K562 (cell line): ENCODE measurements around the gene NR1H2. TPM values are rescaled to one million over a fixed set of nuclear protein-coding genes. Genes with fewer than 3 reads are reported as not detected.
A peak's percentile ranks its signal among the peaks of the same experiment; 100 is the strongest.

ENCODE experiments used
- ATF4 ChIP-seq: fragments of 450-650 bp; formaldehyde crosslinking; IDR thresholded peaks from 2 replicates; pipeline ENCODE4 v1.4.0; 2022; ENCODE audit warnings: mild to moderate bottlenecking, moderate library complexity
- CREB3 ChIP-seq: fragments of 450-650 bp; conservative IDR thresholded peaks from 2 replicates; pipeline ENCODE4 v1.6.1; 2016; ENCODE audit warnings: missing genetic modification characterization, low read depth, mild to moderate bottlenecking, missing compliant biosample characterization, moderate library complexity
- CTBP1 ChIP-seq: fragments of 450-650 bp; IDR thresholded peaks from 2 replicates; pipeline ENCODE4 v1.6.1; 2016; ENCODE audit warnings: borderline replicate concordance
- EP400 ChIP-seq: fragments of 450-650 bp; IDR thresholded peaks from 2 replicates; pipeline ENCODE4 v1.6.1; 2017; ENCODE audit warnings: antibody characterized with exemption, mild to moderate bottlenecking, moderate library complexity
- FOXA3 ChIP-seq, 2 experiments: fragments of 450-650 bp in 1 of 2; sonication (generic) in 1 of 2; formaldehyde crosslinking; IDR thresholded peaks in 1 of 2; conservative IDR thresholded peaks in 1 of 2; 2 replicates each; pipeline versions ENCODE4 v1.4.0 to v1.8.0; 2020 to 2022; ENCODE audit warnings: mild to moderate bottlenecking in 2 of 2, missing genetic modification reagents in 1 of 2
- JUN ChIP-seq, 2 experiments: sonication (generic) in 1 of 2; formaldehyde crosslinking in 1 of 2; IDR thresholded peaks; 2 replicates each; pipeline versions ENCODE4 v1.6.1 to v1.8.0; 2012 to 2022; ENCODE audit warnings: borderline replicate concordance in 2 of 2, mild to moderate bottlenecking in 2 of 2, improper control_type of control experiment in 1 of 2, low read depth in 1 of 2, low read length in 1 of 2, missing genetic modification reagents in 1 of 2
- NFRKB ChIP-seq: fragments of 450-650 bp; IDR thresholded peaks from 2 replicates; pipeline ENCODE4 v1.6.1; 2016; ENCODE audit warnings: low read depth
- RHOXF2B ChIP-seq: fragments of 250-450 bp; sonication (Bioruptor Pico); conservative IDR thresholded peaks from 2 replicates; pipeline ENCODE4 v1.5.1; 2021
- RUNX1 ChIP-seq: sonication (generic); IDR thresholded peaks from 2 replicates; pipeline ENCODE4 v1.6.1; 2016; ENCODE audit warnings: antibody characterized with exemption, low read depth
- polyA plus RNA-seq, 8 experiments: library from polyadenylated mRNA; depleted of rRNA in 4 of 8; stranded (reverse) in 5 of 8; unstranded in 3 of 8; fragments of >200 nt; fragmentation: Nextera tagmentation in 2 of 8; fragmentation: Illumina TruSeq in 1 of 8; extraction: Ambion mirVana in 2 of 8; extraction: Trizol in 1 of 8; gene quantifications; 2 replicates each; pipeline versions ENCODE4 v1.2.1 to v1.2.3, GENCODE V29; 2011 to 2014; ENCODE audit warnings: inconsistent platforms in 1 of 8, missing spikeins in 1 of 8
- total RNA-seq, 7 experiments: library from RNA; depleted of rRNA in 6 of 7; stranded (reverse); fragments of >200 nt in 6 of 7; fragmentation: Illumina TruSeq in 2 of 7; extraction: Trizol in 2 of 7; gene quantifications; 2 replicates each; pipeline versions ENCODE4 v1.2.1 to v1.2.3, GENCODE V29; 2011 to 2021; ENCODE audit warnings: low replicate concordance in 1 of 7
- TF ChIP-seq, protein P1 (sequence below): sonication (generic); formaldehyde crosslinking; IDR thresholded peaks from 2 replicates; pipeline ENCODE4 v1.9.0; 2022; ENCODE audit warnings: mild to moderate bottlenecking, missing genetic modification reagents
- TF ChIP-seq, protein P2 (sequence below): fragments of 250-450 bp; sonication (Bioruptor Pico); IDR thresholded peaks from 2 replicates; pipeline ENCODE4 v1.5.0; 2021; ENCODE audit warnings: mild to moderate bottlenecking, borderline replicate concordance
- TF ChIP-seq, protein P3 (sequence below): fragments of 200-800 bp; sonication (Bioruptor generic); IDR thresholded peaks from 2 replicates; pipeline ENCODE4 v1.6.1; 2017; ENCODE audit warnings: missing genetic modification characterization, missing compliant biosample characterization
- TF ChIP-seq, protein P4 (sequence below): sonication (generic); formaldehyde crosslinking; IDR thresholded peaks from 2 replicates; pipeline ENCODE4 v1.8.1; 2023; ENCODE audit warnings: missing genetic modification reagents, mild to moderate bottlenecking, borderline replicate concordance

NR1H2 gene
- total and polyA plus RNA-seq, 9 of the 15 experiments (the other 6 are each of a cell fraction or from before 2014, with no cell fraction given): 0.11 to 73.8 (median 24.0) TPM

DNA sequence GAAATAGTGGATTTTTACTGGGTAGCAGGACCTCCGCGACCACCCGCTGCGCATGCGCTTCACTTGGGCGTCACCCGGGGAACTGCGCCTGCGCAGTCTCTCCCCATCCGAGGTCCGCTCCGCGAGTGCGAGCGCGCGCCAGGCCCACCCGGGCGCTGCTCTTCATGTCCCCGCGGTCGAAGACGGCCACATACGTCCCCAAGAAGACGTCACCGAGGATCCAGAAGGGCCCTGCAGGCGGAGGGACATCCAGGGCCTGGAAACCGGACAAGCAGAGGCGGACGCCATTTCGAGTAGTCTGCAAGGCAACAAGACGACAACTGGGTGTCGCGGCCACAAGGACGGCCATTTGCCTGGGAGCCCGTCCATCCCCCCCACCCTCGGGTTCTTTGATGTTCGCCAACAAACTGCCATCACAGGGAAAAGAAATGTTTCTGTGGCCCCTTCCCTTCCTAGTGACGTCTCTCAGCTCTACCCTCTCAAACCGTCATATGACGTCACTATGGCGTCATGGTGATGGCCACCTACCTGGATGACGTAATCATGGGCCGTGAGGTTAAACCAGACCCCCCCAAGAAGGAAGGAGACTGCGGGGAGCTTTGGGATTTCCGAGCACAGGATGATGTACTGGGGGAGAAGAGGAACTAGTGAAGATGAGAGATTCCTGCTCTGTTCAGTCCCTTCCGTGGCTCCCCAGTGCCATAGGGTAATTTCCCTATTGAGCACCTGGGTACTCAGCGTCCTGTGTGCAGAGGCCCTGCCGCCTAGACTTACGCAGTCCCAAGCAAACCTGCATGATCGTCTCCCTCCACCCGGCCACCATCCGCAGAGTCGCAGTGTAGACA is 17.6 kb upstream of the NR1H2 start (continued):
- peak; percentile 74 for TF ChIP-seq ATF4
- peak; percentile 65; the same call in 1 of the 2 replicates for TF ChIP-seq CTBP1
- TF ChIP-seq, protein P1, sequence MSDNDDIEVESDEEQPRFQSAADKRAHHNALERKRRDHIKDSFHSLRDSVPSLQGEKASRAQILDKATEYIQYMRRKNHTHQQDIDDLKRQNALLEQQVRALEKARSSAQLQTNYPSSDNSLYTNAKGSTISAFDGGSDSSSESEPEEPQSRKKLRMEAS (CRISPR knock-in tag): peak; percentile 42; the same call in 1 of the 2 replicates
- TF ChIP-seq, protein P2, sequence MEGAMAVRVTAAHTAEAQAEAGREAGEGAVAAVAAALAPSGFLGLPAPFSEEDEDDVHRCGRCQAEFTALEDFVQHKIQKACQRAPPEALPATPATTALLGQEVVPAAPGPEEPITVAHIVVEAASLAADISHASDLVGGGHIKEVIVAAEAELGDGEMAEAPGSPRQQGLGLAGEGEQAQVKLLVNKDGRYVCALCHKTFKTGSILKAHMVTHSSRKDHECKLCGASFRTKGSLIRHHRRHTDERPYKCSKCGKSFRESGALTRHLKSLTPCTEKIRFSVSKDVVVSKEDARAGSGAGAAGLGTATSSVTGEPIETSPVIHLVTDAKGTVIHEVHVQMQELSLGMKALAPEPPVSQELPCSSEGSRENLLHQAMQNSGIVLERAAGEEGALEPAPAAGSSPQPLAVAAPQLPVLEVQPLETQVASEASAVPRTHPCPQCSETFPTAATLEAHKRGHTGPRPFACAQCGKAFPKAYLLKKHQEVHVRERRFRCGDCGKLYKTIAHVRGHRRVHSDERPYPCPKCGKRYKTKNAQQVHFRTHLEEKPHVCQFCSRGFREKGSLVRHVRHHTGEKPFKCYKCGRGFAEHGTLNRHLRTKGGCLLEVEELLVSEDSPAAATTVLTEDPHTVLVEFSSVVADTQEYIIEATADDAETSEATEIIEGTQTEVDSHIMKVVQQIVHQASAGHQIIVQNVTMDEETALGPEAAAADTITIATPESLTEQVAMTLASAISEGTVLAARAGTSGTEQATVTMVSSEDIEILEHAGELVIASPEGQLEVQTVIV (CRISPR knock-in tag): no peak
- TF ChIP-seq EP400: peak; percentile 85
- TF ChIP-seq NFRKB: peak; percentile 83
- TF ChIP-seq FOXA3 (CRISPR knock-in tag; conservative IDR thresholded peaks at IDR 0.05 in 1 of 2, IDR thresholded peaks at IDR 0.05 in 1 of 2): no peak
- 0 out of 2 replicates have a peak, but pooled peaks have one; percentile 33 for TF ChIP-seq RHOXF2B (CRISPR knock-in tag)
- peak; percentile 94 for TF ChIP-seq JUN (IDR thresholded peaks at IDR 0.05; ENCODE audit: borderline replicate concordance, low read depth, low read length)
- TF ChIP-seq JUN (CRISPR knock-in tag; IDR thresholded peaks at IDR 0.05; ENCODE audit: borderline replicate concordance): peak; percentile 97
- peak; percentile 70; the same call in 1 of the 2 replicates for TF ChIP-seq CREB3 (tag)
- 0 out of 2 replicates have a peak, but pooled peaks have one; percentile 34 for TF ChIP-seq RUNX1
- TF ChIP-seq, protein P3, sequence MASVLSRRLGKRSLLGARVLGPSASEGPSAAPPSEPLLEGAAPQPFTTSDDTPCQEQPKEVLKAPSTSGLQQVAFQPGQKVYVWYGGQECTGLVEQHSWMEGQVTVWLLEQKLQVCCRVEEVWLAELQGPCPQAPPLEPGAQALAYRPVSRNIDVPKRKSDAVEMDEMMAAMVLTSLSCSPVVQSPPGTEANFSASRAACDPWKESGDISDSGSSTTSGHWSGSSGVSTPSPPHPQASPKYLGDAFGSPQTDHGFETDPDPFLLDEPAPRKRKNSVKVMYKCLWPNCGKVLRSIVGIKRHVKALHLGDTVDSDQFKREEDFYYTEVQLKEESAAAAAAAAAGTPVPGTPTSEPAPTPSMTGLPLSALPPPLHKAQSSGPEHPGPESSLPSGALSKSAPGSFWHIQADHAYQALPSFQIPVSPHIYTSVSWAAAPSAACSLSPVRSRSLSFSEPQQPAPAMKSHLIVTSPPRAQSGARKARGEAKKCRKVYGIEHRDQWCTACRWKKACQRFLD (CRISPR knock-in tag): peak; percentile 35; the same call in 1 of the 2 replicates
- TF ChIP-seq, protein P4, sequence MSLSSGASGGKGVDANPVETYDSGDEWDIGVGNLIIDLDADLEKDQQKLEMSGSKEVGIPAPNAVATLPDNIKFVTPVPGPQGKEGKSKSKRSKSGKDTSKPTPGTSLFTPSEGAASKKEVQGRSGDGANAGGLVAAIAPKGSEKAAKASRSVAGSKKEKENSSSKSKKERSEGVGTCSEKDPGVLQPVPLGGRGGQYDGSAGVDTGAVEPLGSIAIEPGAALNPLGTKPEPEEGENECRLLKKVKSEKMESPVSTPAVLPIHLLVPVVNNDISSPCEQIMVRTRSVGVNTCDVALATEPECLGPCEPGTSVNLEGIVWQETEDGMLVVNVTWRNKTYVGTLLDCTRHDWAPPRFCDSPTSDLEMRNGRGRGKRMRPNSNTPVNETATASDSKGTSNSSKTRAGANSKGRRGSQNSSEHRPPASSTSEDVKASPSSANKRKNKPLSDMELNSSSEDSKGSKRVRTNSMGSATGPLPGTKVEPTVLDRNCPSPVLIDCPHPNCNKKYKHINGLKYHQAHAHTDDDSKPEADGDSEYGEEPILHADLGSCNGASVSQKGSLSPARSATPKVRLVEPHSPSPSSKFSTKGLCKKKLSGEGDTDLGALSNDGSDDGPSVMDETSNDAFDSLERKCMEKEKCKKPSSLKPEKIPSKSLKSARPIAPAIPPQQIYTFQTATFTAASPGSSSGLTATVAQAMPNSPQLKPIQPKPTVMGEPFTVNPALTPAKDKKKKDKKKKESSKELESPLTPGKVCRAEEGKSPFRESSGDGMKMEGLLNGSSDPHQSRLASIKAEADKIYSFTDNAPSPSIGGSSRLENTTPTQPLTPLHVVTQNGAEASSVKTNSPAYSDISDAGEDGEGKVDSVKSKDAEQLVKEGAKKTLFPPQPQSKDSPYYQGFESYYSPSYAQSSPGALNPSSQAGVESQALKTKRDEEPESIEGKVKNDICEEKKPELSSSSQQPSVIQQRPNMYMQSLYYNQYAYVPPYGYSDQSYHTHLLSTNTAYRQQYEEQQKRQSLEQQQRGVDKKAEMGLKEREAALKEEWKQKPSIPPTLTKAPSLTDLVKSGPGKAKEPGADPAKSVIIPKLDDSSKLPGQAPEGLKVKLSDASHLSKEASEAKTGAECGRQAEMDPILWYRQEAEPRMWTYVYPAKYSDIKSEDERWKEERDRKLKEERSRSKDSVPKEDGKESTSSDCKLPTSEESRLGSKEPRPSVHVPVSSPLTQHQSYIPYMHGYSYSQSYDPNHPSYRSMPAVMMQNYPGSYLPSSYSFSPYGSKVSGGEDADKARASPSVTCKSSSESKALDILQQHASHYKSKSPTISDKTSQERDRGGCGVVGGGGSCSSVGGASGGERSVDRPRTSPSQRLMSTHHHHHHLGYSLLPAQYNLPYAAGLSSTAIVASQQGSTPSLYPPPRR (CRISPR knock-in tag): no peak
